Lung (tissue), 12 donors: Measurements from ENCODE around the gene UGT3A1. TPM values are rescaled to one million over a fixed set of nuclear protein-coding genes. Genes with fewer than 3 reads are reported as not detected.
A peak's percentile ranks its signal among the peaks of the same experiment; 100 is the strongest.

Source experiments
- ATAC-seq: fragments of 200-7000 bp; cut with Tn5 transposase; one replicate; pipeline ENCODE4 v1.9.1; 2020; ENCODE audit warnings: moderate number of reproducible peaks; ENCODE audit not compliant: insufficient read depth, low FRiP score
- DNase-seq, 3 donors: peaks; one replicate each; pipeline ENCODE4 v3.0.0-alpha.2; 2013 to 2017
- H3K27ac ChIP-seq, 2 donors: one replicate each; pipeline ENCODE4 v1.5.1; 2013; ENCODE audit warnings: mild to moderate bottlenecking in 2 of 2, moderate library complexity in 2 of 2, control low read depth in 1 of 2, inconsistent platforms in 1 of 2, low read depth in 1 of 2, low read length in 1 of 2
- H3K27me3 ChIP-seq, 3 donors: one replicate each; pipeline ENCODE4 v1.5.1; 2013; ENCODE audit warnings: low read length in 2 of 3; ENCODE audit not compliant: control insufficient read depth in 3 of 3, insufficient read depth in 3 of 3
- H3K36me3 ChIP-seq, 4 donors: one replicate each; pipeline ENCODE4 v1.5.1; 2013; ENCODE audit warnings: low read length in 4 of 4, mild to moderate bottlenecking in 1 of 4, moderate library complexity in 1 of 4; ENCODE audit not compliant: control insufficient read depth in 4 of 4, insufficient read depth in 4 of 4
- H3K4me1 ChIP-seq, 5 donors: one replicate each; pipeline ENCODE4 v1.5.1; 2013; ENCODE audit warnings: low read length in 5 of 5, mild to moderate bottlenecking in 2 of 5, moderate library complexity in 1 of 5; ENCODE audit not compliant: control insufficient read depth in 5 of 5, insufficient read depth in 5 of 5
- H3K4me3 ChIP-seq: one replicate; pipeline ENCODE4 v1.5.1; 2013; ENCODE audit warnings: mild to moderate bottlenecking, control low read depth, moderate library complexity
- H3K9ac ChIP-seq, 2 donors: one replicate each; pipeline ENCODE4 v1.5.1; 2013; ENCODE audit warnings: low read length in 2 of 2, control low read depth in 1 of 2; ENCODE audit not compliant: insufficient read depth in 1 of 2
- H3K9me3 ChIP-seq, 4 donors: one replicate each; pipeline ENCODE4 v1.5.1; 2013; ENCODE audit warnings: low read length in 3 of 4, mild to moderate bottlenecking in 1 of 4, moderate library complexity in 1 of 4; ENCODE audit not compliant: control insufficient read depth in 4 of 4, insufficient read depth in 3 of 4
- CTCF ChIP-seq: IDR thresholded peaks from 2 replicates; pipeline ENCODE4 v1.5.1; 2012; ENCODE audit warnings: mild to moderate bottlenecking; ENCODE audit errors: control extremely low read depth, extremely low read depth
- WGBS, 2 donors: extraction: QIAGEN DNeasy Blood & Tissue Kit; methylation state at CpG; one replicate each; pipeline ENCODE4 v1.1.7; 2013; 5-methylcytosine and 5-hydroxymethylcytosine counted together
- polyA plus RNA-seq, 2 donors: library from polyadenylated mRNA; stranded (reverse); fragments of 200-250 nt; gene quantifications; one replicate each; pipeline ENCODE4 v1.2.1, GENCODE V29; 2013
- total RNA-seq, 2 donors: library from RNA; depleted of rRNA in 1 of 2; stranded (reverse); fragments of >200 nt in 1 of 2; gene quantifications; one replicate each; pipeline ENCODE4 v1.2.1, GENCODE V29; 2014 to 2021
- donor health status: control.
- donor health status: control.
- donor health status: Bipolar disorder and iron deficiency.
- donor health status: healthy.
- donor health status: DM: yes; HTN: yes; CAD: no.

The UGT3A1 gene
- total and polyA plus RNA-seq, 4 donors = not detected

DNA sequence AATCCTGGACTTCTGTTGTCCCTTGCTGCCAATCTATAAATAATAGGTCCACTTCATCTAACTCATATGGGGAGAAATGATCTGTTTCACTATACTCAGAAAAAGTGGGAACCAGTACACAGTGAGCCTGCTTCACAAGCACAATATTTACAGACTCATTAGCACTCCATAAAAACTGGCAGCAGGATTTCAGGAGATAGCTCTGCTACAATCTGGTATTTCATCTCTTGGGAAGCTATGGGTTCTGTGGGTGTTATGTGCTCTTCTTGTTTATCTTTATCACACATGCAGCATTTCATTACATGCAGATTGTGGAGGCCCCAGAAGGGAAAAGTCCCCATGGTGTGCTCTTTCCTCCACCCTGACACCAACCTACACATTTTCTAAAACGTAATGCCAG lies 42.3 kb upstream of the UGT3A1 start:
- Histone ChIP-seq H3K9me3 (peaks cover 0 to 2% (median 0%) of the 10 kb centered on the region in 4 donors), H3K27ac (no peak overlapping the region), H3K36me3 (no peaks in the 10 kb centered on the region), H3K4me1 (peaks cover 0 to 12% (median 0%) of the 10 kb centered on the region in 5 donors), H3K9ac (no peak overlapping the region), H3K4me3 (no peak overlapping the region), H3K27me3 (no peaks in the 10 kb centered on the region)
- no peak for TF ChIP-seq CTCF
- 69 to 94% methylated on average over 1 of the region's 1 CpG for WGBS, 2 donors
- no peak for ATAC-seq
- DNase-seq = peak in 2 of 3 donors; percentile 33 to 49

DNA sequence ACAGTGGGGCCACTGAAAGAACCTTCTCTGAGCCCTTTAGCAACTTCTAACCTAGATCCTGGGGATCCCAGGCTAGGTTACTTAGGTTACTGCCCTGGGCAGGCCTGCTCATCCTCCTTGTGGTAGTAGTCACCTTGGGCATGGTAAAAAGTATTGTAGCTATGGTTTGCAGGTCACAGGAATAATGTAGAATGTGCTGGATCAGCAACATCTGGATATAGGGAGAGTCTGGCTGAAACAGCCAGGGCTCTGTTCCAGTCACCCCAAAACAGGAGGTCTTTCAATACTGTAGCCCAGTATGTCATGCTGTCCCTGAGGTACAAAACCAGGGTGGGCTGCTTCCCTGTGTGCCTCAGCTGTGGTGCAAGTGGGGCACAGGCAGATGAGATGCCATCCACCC lies 41.9 kb upstream of the UGT3A1 start:
- ATAC-seq (no peak), DNase-seq (no peak)
- Histone ChIP-seq H3K4me1 (peaks cover 0 to 12% (median 0%) of the 10 kb centered on the region in 5 donors), H3K36me3 (no peaks in the 10 kb centered on the region), H3K9me3 (peaks cover 0 to 3% (median 0%) of the 10 kb centered on the region in 4 donors), H3K4me3 (no peak overlapping the region), H3K27ac (no peak overlapping the region), H3K9ac (no peak overlapping the region), H3K27me3 (no peaks in the 10 kb centered on the region)
- no peak for TF ChIP-seq CTCF

GRCh38 chr5:36031223-36031622 lies 40.0 kb upstream of the UGT3A1 start:
- Histone ChIP-seq H3K9ac (no peak overlapping the region), H3K36me3 (no peaks in the 10 kb centered on the region), H3K27me3 (no peaks in the 10 kb centered on the region), H3K4me1 (peaks cover 0 to 15% (median 0%) of the 10 kb centered on the region in 5 donors), H3K4me3 (no peak overlapping the region), H3K27ac (no peak overlapping the region), H3K9me3 (peaks cover 0 to 3% (median 1%) of the 10 kb centered on the region in 4 donors)
- no peak for TF ChIP-seq CTCF
- no peak for DNase-seq
- 84 to 95% methylated on average over 6 of the region's 6 CpGs for WGBS, 2 donors
- ATAC-seq = no peak

GRCh38 chr5:36029914-36030313 lies 38.7 kb upstream of the UGT3A1 start:
- H3K27me3 ChIP-seq = no peaks in the 10 kb centered on the region
- peaks cover 0 to 3% (median 1%) of the 10 kb centered on the region in 4 donors for H3K9me3 ChIP-seq
- no peak overlapping the region for H3K4me3 ChIP-seq
- peaks cover 0 to 15% (median 0%) of the 10 kb centered on the region in 5 donors for H3K4me1 ChIP-seq
- TF ChIP-seq CTCF = no peak
- peak in 1 of 3 donors; percentile 13 for DNase-seq
- no peak for ATAC-seq
- no peaks in the 10 kb centered on the region for H3K36me3 ChIP-seq
- WGBS, 2 donors = 100% methylated on average over 1 of the region's 1 CpG
- no peak overlapping the region for H3K27ac ChIP-seq
- H3K9ac ChIP-seq = no peak overlapping the region
